Suprapubic skin (tissue), 4 donors: Measurements from ENCODE around the gene AUTS2. TPM values are rescaled to one million over a fixed set of nuclear protein-coding genes. Genes with fewer than 3 reads are reported as not detected.

Experiments used
- DNase-seq, 2 donors: peaks; one replicate each; pipeline ENCODE4 v3.0.0-alpha.2; 2019; ENCODE audit warnings: low spot score in 2 of 2
- H3K27ac ChIP-seq: fragments of 200-600 bp; sonication (generic); one replicate; pipeline ENCODE4 v1.5.1; 2019
- H3K27me3 ChIP-seq: fragments of 200-600 bp; sonication (generic); one replicate; pipeline ENCODE4 v1.5.1; 2019
- H3K36me3 ChIP-seq: fragments of 200-600 bp; sonication (generic); one replicate; pipeline ENCODE4 v1.5.1; 2019
- H3K4me1 ChIP-seq: fragments of 200-600 bp; sonication (generic); one replicate; pipeline ENCODE4 v1.5.1; 2019
- H3K4me3 ChIP-seq: fragments of 200-600 bp; sonication (generic); one replicate; pipeline ENCODE4 v1.5.1; 2019; ENCODE audit warnings: mild to moderate bottlenecking
- H3K9me3 ChIP-seq: fragments of 200-600 bp; sonication (generic); one replicate; pipeline ENCODE4 v1.5.1; 2019
- CTCF ChIP-seq, 2 donors: fragments of 200-600 bp in 1 of 2; fragments of 450-650 bp in 1 of 2; sonication (generic) in 1 of 2; IDR thresholded peaks; one replicate each; pipeline ENCODE4 v1.5.1; 2016 to 2019; ENCODE audit warnings: antibody characterized with exemption in 2 of 2, mild to moderate bottlenecking in 1 of 2, moderate library complexity in 1 of 2
- EP300 ChIP-seq: sonication (generic); formaldehyde crosslinking; IDR thresholded peaks from one replicate; pipeline ENCODE4 v1.6.1; 2017; ENCODE audit warnings: antibody characterized with exemption
- POLR2A ChIP-seq, 2 donors: fragments of 450-650 bp; IDR thresholded peaks; one replicate each; pipeline ENCODE4 v1.6.1; 2017; ENCODE audit warnings: antibody characterized with exemption in 2 of 2, mild to moderate bottlenecking in 2 of 2, moderate library complexity in 2 of 2
- POLR2AphosphoS5 ChIP-seq, 3 donors: sonication (generic); formaldehyde crosslinking; IDR thresholded peaks; one replicate each; pipeline ENCODE4 v1.6.1; 2017; ENCODE audit warnings: antibody characterized with exemption in 3 of 3
- WGBS: methylation state at CpG from one replicate; pipeline ENCODE4 v1.1.5; 2018; 5-methylcytosine and 5-hydroxymethylcytosine counted together
- total RNA-seq, 4 donors: library from RNA; depleted of rRNA; stranded (reverse); fragments of >200 nt; gene quantifications; one replicate each; pipeline ENCODE4 v1.1.0, GENCODE V29; 2016

The AUTS2 gene
- total RNA-seq, 4 donors from 2014 or later: 31.0 to 102 (median 56.4) TPM

DNA sequence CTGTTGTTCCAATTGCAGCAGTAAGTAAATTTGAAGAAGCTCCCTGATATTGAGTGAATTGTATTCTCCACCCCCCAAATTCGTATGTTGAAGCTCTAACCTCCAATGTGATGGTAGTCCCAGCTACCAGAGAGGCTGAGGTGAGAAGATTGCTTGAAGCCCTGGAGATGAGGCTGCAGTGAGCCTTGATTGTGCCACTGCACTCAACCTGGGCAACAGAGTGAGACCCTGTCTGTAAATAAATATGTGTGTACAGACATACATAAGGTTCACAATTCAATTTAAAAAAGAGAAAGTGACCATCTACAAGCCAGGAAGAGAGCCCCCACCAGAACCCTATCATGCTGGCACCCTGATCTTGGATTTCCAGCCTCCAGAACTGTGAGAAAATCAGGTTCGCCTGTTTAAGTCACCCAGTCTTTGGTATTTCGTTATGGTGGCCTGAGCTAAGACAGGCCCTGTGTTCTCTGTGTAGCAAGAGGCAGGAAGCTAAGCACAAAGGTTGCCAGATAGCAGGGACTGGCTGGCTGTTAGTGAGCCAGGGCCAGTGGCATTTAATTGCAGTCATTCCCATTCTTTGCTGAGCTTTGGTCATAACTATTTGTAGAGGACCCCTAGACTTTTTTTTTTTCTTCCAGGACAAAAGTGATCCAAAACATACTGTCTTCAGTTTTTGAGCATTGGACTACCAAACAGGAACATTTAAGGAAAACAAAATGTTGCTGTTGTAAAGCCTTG is 45.6 kb downstream of the AUTS2 start:
- Histone ChIP-seq H3K4me3 (no peak overlapping the region), H3K36me3 (no peaks in the 10 kb centered on the region), H3K4me1 (no peaks in the 10 kb centered on the region), H3K9me3 (no peaks in the 10 kb centered on the region), H3K27me3 (no peaks in the 10 kb centered on the region), H3K27ac (no peak overlapping the region)
- no peak for DNase-seq
- TF ChIP-seq POLR2AphosphoS5 (IDR thresholded peaks at IDR 0.05) (no peak), CTCF (IDR thresholded peaks at IDR 0.05) (no peak), EP300 (no peak), POLR2A (IDR thresholded peaks at IDR 0.05) (no peak)
- 81% methylated on average over 3 of the region's 3 CpGs for WGBS

DNA sequence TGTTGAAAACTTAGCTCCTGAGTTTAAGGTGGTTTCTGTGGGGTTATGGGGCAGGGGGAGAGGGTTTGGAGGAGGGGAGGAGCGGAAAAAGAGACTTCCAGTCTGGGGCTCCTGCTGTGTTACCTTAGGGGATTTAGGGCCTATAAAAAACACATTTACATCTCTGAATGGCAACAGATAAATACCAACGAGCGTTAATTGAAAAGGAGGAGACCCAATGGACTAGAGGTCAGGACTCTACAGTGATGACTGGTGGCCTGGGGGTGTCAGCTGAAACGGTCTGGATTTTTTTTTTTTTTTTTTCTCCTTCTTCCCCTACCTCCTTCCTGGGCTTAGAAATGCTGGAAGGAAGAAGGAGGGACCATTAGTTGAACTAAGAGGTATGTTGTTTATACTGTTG is 47.4 kb downstream of the AUTS2 start:
- Histone ChIP-seq H3K4me3 (no peak overlapping the region), H3K27me3 (no peaks in the 10 kb centered on the region), H3K4me1 (no peaks in the 10 kb centered on the region), H3K9me3 (no peaks in the 10 kb centered on the region), H3K27ac (no peak overlapping the region), H3K36me3 (no peaks in the 10 kb centered on the region)
- WGBS: 58% methylated on average over 4 of the region's 4 CpGs
- DNase-seq: no peak
- TF ChIP-seq POLR2AphosphoS5 (IDR thresholded peaks at IDR 0.05) (no peak), CTCF (IDR thresholded peaks at IDR 0.05) (no peak), EP300 (no peak), POLR2A (IDR thresholded peaks at IDR 0.05) (no peak)

DNA sequence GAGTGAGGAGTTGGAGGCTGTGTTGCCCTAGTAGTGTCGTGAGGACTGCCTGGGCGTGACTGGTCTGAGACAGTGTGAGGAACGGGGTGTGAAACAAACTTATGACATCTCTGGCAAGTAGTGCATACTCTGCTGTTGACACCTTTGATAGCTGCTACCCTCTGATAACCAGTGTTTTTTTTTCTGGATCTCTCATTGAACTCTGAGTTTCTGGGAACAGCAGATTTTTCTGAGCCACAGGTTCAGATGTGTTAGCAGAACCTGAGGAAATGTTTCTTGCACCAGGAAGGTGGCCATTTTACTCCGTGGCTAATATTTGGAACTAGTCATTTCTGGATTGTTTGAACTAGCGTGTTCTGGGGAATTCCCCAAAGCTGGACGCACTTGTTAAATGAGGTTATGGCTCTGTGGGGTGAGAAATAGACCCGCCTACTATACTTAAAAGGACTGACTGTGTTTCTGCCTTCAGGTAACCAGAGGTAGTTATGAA is 52.9 kb downstream of the AUTS2 start:
- TF ChIP-seq POLR2A (IDR thresholded peaks at IDR 0.05) (no peak), EP300 (no peak), CTCF (IDR thresholded peaks at IDR 0.05) (no peak), POLR2AphosphoS5 (IDR thresholded peaks at IDR 0.05) (no peak)
- Histone ChIP-seq H3K27ac (no peak overlapping the region), H3K9me3 (no peaks in the 10 kb centered on the region), H3K4me1 (peaks cover 32% of the 10 kb centered on the region), H3K27me3 (no peaks in the 10 kb centered on the region), H3K36me3 (no peaks in the 10 kb centered on the region), H3K4me3 (no peak overlapping the region)
- no peak for DNase-seq
- 57% methylated on average over 7 of the region's 7 CpGs for WGBS

DNA sequence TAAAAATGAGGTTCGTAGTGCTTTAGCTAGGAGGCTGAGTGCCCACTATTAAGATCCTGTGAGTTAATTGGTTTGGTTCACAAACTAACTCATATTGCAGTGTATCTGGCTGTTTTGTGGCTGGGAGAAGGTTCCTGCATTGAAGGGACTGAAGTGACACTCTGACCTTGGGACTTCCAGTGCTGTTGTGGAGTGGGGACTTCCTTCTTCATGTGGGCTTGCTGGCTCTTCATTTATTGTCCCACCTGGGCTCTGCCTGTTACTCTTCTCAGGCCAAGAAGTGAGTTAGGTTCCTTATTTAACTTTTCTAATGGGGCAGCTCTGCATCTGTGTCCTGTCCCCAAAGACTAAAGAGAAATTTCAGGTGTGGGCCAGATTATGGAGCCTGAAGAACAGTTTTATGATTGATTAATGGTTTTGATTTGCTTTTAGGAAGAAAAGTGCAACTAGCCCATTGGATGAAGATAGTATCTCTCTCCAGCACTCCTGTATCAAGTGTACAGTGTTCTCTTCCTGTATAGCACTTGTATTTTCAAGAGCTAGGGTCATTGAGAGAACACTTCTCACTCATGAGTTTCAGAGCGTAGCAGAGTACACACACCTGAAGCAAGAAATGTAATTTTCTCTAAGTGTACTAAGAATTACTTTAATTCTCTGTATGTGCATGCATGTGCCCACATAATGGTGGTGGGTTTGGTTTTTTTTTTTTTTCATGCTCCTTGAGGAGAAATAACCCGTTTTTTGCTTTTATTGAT is 54.8 kb downstream of the AUTS2 start:
- TF ChIP-seq POLR2AphosphoS5 (IDR thresholded peaks at IDR 0.05) (no peak), POLR2A (IDR thresholded peaks at IDR 0.05) (no peak), EP300 (no peak), CTCF (IDR thresholded peaks at IDR 0.05) (no peak)
- WGBS: 96% methylated on average over 3 of the region's 3 CpGs

DNA sequence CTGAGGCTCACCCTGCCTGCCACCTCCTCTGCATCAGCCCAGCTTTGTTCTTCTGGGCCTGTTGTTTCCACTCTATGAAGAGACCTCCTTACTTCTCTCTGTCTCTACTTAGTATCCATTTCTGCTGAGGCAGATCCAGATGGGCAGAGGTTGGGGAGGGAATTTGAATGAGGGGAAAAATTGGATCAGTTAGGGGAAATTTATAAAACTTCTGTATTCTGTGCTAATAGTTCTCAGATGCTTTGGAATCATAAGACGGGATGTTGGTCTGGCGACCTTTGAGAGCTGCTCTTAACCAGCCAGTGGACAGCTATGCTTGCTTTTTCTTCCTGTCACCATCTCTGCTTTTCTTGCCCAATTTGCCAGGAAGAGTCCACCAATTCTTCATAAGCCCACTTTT is 55.5 kb downstream of the AUTS2 start:
- TF ChIP-seq POLR2AphosphoS5 (IDR thresholded peaks at IDR 0.05) (no peak), CTCF (IDR thresholded peaks at IDR 0.05) (no peak), POLR2A (IDR thresholded peaks at IDR 0.05) (no peak), EP300 (no peak)
- Histone ChIP-seq H3K9me3 (no peaks in the 10 kb centered on the region), H3K27me3 (no peaks in the 10 kb centered on the region), H3K27ac (peak overlapping the region; percentile 36), H3K4me1 (peaks cover 48% of the 10 kb centered on the region), H3K4me3 (no peak overlapping the region), H3K36me3 (no peaks in the 10 kb centered on the region)
- WGBS: 85% methylated on average over 2 of the region's 2 CpGs
- no peak for DNase-seq

More for the DNA sequence above, 54.8 kb downstream of the AUTS2 start:
- H3K36me3 ChIP-seq: no peaks in the 10 kb centered on the region
- no peak overlapping the region for H3K27ac ChIP-seq
- H3K9me3 ChIP-seq: no peaks in the 10 kb centered on the region
- no peaks in the 10 kb centered on the region for H3K27me3 ChIP-seq
- no peak overlapping the region for H3K4me3 ChIP-seq
- no peak for DNase-seq
- peaks cover 48% of the 10 kb centered on the region for H3K4me1 ChIP-seq
